Activated B cell treated with CpG ODN at 0.5 μM for 24 hours (primary cell): Measurements from ENCODE around the gene TMPRSS11E. TPM values are rescaled to one million over a fixed set of nuclear protein-coding genes. Genes with fewer than 3 reads are reported as not detected.

Experiments used
- ATAC-seq: fragments of 200-7000 bp; cut with Tn5 transposase; one replicate; pipeline ENCODE4 v1.10.0; 2021; ENCODE audit warnings: low read depth, mild to moderate bottlenecking, moderate library complexity
- CTCF ChIA-PET: fragments of 350-600 bp; sonication (Branson Sonifier 250); formaldehyde crosslinking; loops from one replicate; lab custom pipeline; 2021; ENCODE audit warnings: antibody characterized with exemption; lab: Charles Lee
- POLR2A ChIA-PET: fragments of 350-600 bp; sonication (Branson Sonifier 250); formaldehyde crosslinking; loops from one replicate; lab custom pipeline; 2021; ENCODE audit warnings: antibody characterized with exemption; lab: Charles Lee
- DNase-seq: peaks from one replicate; pipeline ENCODE4 v3.0.0; 2022
- H3K27ac Mint-ChIP-seq: one replicate; pipeline ENCODE4 v1.8.0; 2020; ENCODE audit warnings: mixed read lengths
- H3K27me3 Mint-ChIP-seq: one replicate; pipeline ENCODE4 v1.8.0; 2021; ENCODE audit warnings: mixed read lengths
- H3K36me3 Mint-ChIP-seq: one replicate; pipeline ENCODE4 v1.8.0; 2021; ENCODE audit warnings: low read depth, mixed read lengths
- H3K4me1 Mint-ChIP-seq: one replicate; pipeline ENCODE4 v1.8.0; 2021; ENCODE audit warnings: mixed read lengths
- H3K4me3 Mint-ChIP-seq: one replicate; pipeline ENCODE4 v1.8.0; 2020; ENCODE audit warnings: mild to moderate bottlenecking, mixed read lengths
- H3K9me3 Mint-ChIP-seq: one replicate; pipeline ENCODE4 v1.8.0; 2020; ENCODE audit warnings: mixed read lengths
- intact Hi-C: fragments of 100-400 bp; cut with micrococcal nuclease; formaldehyde crosslinking; loops from one replicate; pipeline ENCODE4 v1.15.1; 2024
- total RNA-seq: library from RNA; stranded (reverse); gene quantifications from 2 replicates; pipeline ENCODE4 v1.2.3, GENCODE V29; 2022
- TF ChIP-seq, protein P1 (sequence below): fragments of 200-600 bp; IDR thresholded peaks from one replicate; pipeline ENCODE4 v1.8.0; 2022; ENCODE audit warnings: antibody characterized with exemption, mild to moderate bottlenecking

The TMPRSS11E gene
- total RNA-seq, 1 donor from 2014 or later, result not detected

GRCh38 chr4:68434277-68434676 is 13.0 kb upstream of the TMPRSS11E start:
- TF ChIP-seq, protein P1, sequence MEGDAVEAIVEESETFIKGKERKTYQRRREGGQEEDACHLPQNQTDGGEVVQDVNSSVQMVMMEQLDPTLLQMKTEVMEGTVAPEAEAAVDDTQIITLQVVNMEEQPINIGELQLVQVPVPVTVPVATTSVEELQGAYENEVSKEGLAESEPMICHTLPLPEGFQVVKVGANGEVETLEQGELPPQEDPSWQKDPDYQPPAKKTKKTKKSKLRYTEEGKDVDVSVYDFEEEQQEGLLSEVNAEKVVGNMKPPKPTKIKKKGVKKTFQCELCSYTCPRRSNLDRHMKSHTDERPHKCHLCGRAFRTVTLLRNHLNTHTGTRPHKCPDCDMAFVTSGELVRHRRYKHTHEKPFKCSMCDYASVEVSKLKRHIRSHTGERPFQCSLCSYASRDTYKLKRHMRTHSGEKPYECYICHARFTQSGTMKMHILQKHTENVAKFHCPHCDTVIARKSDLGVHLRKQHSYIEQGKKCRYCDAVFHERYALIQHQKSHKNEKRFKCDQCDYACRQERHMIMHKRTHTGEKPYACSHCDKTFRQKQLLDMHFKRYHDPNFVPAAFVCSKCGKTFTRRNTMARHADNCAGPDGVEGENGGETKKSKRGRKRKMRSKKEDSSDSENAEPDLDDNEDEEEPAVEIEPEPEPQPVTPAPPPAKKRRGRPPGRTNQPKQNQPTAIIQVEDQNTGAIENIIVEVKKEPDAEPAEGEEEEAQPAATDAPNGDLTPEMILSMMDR, result no peak
- ChIA-PET CTCF (no interaction called here), POLR2A (no interaction called here)
- peaks cover 2% of the 10 kb centered on the region for H3K9me3 Mint-ChIP-seq
- ATAC-seq, result no peak
- no peak overlapping the region for H3K4me3 Mint-ChIP-seq
- H3K36me3 Mint-ChIP-seq, result no peaks in the 10 kb centered on the region
- intact Hi-C loops, result no loop called here
- H3K27me3 Mint-ChIP-seq, result no peaks in the 10 kb centered on the region
- DNase-seq, result no peak
- no peak overlapping the region for H3K27ac Mint-ChIP-seq
- peaks cover 12% of the 10 kb centered on the region for H3K4me1 Mint-ChIP-seq

DNA sequence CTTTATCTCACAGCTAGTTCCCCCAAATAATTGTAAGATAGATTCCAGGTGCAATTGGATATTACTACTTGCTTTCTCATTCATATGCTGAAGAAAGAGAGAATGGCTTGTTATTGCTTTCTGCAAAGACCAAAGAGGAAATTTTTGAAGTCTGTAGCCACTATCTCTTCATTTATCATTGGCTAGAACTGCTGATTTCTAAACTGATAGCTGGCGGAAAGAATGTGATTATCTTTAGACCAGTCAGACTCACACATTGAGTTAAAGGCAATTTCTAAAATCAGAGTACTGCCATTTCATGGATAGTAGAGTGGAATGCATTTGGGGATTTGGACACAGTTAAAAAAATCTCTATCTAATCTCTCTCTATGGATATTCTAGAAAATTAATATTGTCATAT is 12.4 kb upstream of the TMPRSS11E start:
- peaks cover 2% of the 10 kb centered on the region for H3K9me3 Mint-ChIP-seq
- DNase-seq, result no peak
- TF ChIP-seq, protein P1, result no peak
- intact Hi-C loops, result no loop called here
- no peak for ATAC-seq
- no peak overlapping the region for H3K27ac Mint-ChIP-seq
- H3K4me1 Mint-ChIP-seq, result peaks cover 16% of the 10 kb centered on the region
- no peaks in the 10 kb centered on the region for H3K27me3 Mint-ChIP-seq
- no peaks in the 10 kb centered on the region for H3K36me3 Mint-ChIP-seq
- CTCF ChIA-PET, result no interaction called here
- POLR2A ChIA-PET, result no interaction called here
- no peak overlapping the region for H3K4me3 Mint-ChIP-seq

- H3K4me1 Mint-ChIP-seq, result peaks cover 8% of the 10 kb centered on the region
- ChIA-PET CTCF (no interaction called here), POLR2A (no interaction called here)
- no peak overlapping the region for H3K27ac Mint-ChIP-seq
- ATAC-seq (no peak), DNase-seq (no peak)
- no peaks in the 10 kb centered on the region for H3K36me3 Mint-ChIP-seq
- no peaks in the 10 kb centered on the region for H3K9me3 Mint-ChIP-seq
- intact Hi-C loops, result no loop called here
- peaks cover 8% of the 10 kb centered on the region for H3K27me3 Mint-ChIP-seq
- H3K4me3 Mint-ChIP-seq, result no peak overlapping the region
- TF ChIP-seq, protein P1, result no peak
These were observed 2.2 kb upstream of the TMPRSS11E start for GRCh38 chr4:68445111-68445510.

DNA sequence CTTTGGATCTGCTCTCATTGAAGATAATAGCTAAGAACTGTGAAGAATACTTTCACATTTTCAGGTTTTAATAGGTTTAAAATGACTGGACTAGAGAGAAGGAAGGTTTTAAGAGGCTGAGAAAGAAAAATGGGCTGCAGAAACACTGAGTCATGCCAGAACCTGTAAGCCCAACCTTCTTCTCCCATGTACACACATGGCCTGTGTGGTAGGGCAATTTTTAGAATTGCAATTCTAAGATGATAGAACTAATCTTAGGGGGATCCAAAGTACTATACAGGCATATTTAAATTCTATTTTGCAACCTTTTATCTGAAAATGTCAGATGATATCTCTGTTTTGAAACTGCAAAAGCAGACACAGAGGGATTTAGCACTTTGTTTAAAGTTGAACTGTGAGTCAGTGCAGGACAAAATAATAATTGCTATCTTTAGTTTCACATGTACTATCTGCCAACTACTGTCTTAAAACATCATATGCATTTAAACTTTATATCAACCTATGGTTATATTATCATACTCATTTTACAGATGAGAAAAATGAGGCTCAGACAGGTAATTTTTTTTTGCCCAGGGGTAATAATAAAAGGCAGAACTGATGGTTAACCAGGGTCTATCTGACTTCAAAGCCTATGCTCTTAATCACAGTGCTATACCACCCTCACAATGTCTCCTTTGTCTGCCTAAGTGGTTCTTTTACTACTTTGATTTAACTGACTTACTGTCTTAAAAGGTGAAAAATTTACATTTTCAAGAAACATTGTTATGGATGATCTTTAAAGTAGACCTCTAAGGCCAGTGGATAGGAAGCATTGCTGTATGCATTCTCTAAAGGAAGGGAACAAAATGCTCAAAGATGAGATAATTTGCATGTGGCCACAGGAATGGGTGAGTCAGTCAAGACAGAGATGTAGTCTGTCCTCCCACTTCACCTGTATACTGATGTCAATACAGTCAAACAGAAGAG is 4.3 kb downstream of the TMPRSS11E start:
- ATAC-seq (peak; percentile 37), DNase-seq (no peak)
- POLR2A ChIA-PET, result no interaction called here
- Mint-ChIP-seq H3K4me3 (no peak overlapping the region), H3K27me3 (peaks cover 3% of the 10 kb centered on the region), H3K4me1 (peaks cover 10% of the 10 kb centered on the region), H3K36me3 (no peaks in the 10 kb centered on the region), H3K27ac (no peak overlapping the region), H3K9me3 (no peaks in the 10 kb centered on the region)
- intact Hi-C loops, result no loop called here
- CTCF ChIA-PET, result no interaction called here
- TF ChIP-seq, protein P1, result no peak

GRCh38 chr4:68460085-68460484 is 12.8 kb downstream of the TMPRSS11E start:
- no peaks in the 10 kb centered on the region for H3K36me3 Mint-ChIP-seq
- TF ChIP-seq, protein P1, result no peak
- H3K4me3 Mint-ChIP-seq, result no peak overlapping the region
- ATAC-seq (no peak), DNase-seq (no peak)
- intact Hi-C loops, result no loop called here
- no peak overlapping the region for H3K27ac Mint-ChIP-seq
- no peaks in the 10 kb centered on the region for H3K4me1 Mint-ChIP-seq
- H3K27me3 Mint-ChIP-seq, result peaks cover 2% of the 10 kb centered on the region
- ChIA-PET CTCF (no interaction called here), POLR2A (no interaction called here)
- H3K9me3 Mint-ChIP-seq, result no peaks in the 10 kb centered on the region
